ENCODE data around the gene PRM3.

Gene PRM3

GRCh38 chr16:11272921-11273720 is at the start of gene PRM3:
Gene PRM3 (minus strand): TSS chr16:11273629. CDS start chr16:11273595, 34 bp downstream.
- TF ChIP-seq CTCF (IDR thresholded peaks at IDR 0.05; ENCODE audit: insufficient read depth, missing control alignments): no peak
- FAIRE-seq: no peak
- no peak for DNase-seq (ENCODE audit: insufficient read length, low spot score)

- TF ChIP-seq CTCF (IDR thresholded peaks at IDR 0.05; ENCODE audit: insufficient read depth, missing control alignments): no peak
- DNase-seq (ENCODE audit: insufficient read length, low spot score) (no peak), FAIRE-seq (no peak)
These were observed 49.4 kb upstream of the PRM3 start for GRCh38 chr16:11322823-11323222.

- TF ChIP-seq CTCF (IDR thresholded peaks at IDR 0.05; ENCODE audit: insufficient read depth, missing control alignments): no peak
- DNase-seq (ENCODE audit: insufficient read length, low spot score) (no peak), FAIRE-seq (no peak)
These were observed 48.2 kb upstream of the PRM3 start for GRCh38 chr16:11321662-11322061.

- no peak for TF ChIP-seq CTCF (IDR thresholded peaks at IDR 0.05; ENCODE audit: insufficient read depth, missing control alignments)
- FAIRE-seq (no peak), DNase-seq (ENCODE audit: insufficient read length, low spot score) (no peak)
These were observed 46.7 kb upstream of the PRM3 start for GRCh38 chr16:11320170-11320569.

GRCh38 chr16:11319529-11320146 is 46.2 kb upstream of the PRM3 start:
- no peak for TF ChIP-seq CTCF (IDR thresholded peaks at IDR 0.05; ENCODE audit: insufficient read depth, missing control alignments)
- DNase-seq (ENCODE audit: insufficient read length, low spot score) (no peak), FAIRE-seq (no peak)

GRCh38 chr16:11318817-11319216 is 45.4 kb upstream of the PRM3 start:
- no peak for TF ChIP-seq CTCF (IDR thresholded peaks at IDR 0.05; ENCODE audit: insufficient read depth, missing control alignments)
- DNase-seq (ENCODE audit: insufficient read length, low spot score) (no peak), FAIRE-seq (no peak)

All from D721Med (cell line).